ENCODE measurements around the gene TRIM59.

DNA sequence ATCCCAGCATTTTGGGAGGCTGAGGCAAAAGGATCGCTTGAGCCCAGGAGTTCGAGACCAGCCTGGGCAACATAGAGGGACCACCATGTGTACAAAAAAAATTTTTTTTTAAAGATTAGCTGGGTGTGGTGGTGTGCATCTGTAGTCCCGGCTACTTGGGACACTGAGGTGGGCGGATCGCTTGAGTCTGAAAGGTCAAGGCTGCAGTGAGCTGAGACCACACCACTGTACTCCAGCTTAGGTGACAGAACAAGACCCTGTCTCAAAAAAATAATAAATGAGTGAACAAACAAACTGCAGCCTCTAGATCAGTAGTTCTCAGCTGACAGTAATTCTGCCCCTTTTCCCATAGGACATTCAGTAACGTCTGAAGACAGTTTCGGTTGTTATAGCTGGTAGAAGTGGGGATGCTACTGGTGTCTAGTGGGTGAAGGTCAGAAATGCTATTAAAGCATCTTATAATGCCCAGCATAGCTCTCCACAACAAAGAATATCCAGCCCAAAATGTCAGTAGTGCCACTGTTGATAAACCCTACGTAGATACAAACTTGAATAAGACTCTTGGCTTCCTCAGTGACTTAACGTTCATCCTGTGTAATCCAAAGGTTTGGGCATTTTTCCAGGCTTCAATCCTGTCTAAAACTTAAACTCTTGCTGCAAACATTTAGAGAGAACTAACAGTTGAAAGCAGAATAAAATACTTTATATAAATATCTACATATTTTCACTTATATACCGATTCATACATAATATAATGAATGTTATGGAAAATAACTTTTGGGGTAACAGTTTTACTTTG lies 39.6 kb downstream of the TRIM59 start:
- TF ChIP-seq ZFX (CRISPR knock-in tag; IDR thresholded peaks at IDR 0.05), result no peak
- TF ChIP-seq, protein P1, sequence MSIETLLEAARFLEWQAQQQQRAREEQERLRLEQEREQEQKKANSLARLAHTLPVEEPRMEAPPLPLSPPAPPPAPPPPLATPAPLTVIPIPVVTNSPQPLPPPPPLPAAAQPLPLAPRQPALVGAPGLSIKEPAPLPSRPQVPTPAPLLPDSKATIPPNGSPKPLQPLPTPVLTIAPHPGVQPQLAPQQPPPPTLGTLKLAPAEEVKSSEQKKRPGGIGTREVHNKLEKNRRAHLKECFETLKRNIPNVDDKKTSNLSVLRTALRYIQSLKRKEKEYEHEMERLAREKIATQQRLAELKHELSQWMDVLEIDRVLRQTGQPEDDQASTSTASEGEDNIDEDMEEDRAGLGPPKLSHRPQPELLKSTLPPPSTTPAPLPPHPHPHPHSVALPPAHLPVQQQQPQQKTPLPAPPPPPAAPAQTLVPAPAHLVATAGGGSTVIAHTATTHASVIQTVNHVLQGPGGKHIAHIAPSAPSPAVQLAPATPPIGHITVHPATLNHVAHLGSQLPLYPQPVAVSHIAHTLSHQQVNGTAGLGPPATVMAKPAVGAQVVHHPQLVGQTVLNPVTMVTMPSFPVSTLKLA (conservative IDR thresholded peaks at IDR 0.05), result no peak
- no peak for TF ChIP-seq SREBF1 (IDR thresholded peaks at IDR 0.05; ENCODE audit: borderline replicate concordance, low read depth, low read length)
- TF ChIP-seq KDM5B (IDR thresholded peaks at IDR 0.05; ENCODE audit: insufficient replicate concordance, low read depth, low read length), result no peak
- TF ChIP-seq, protein P2, sequence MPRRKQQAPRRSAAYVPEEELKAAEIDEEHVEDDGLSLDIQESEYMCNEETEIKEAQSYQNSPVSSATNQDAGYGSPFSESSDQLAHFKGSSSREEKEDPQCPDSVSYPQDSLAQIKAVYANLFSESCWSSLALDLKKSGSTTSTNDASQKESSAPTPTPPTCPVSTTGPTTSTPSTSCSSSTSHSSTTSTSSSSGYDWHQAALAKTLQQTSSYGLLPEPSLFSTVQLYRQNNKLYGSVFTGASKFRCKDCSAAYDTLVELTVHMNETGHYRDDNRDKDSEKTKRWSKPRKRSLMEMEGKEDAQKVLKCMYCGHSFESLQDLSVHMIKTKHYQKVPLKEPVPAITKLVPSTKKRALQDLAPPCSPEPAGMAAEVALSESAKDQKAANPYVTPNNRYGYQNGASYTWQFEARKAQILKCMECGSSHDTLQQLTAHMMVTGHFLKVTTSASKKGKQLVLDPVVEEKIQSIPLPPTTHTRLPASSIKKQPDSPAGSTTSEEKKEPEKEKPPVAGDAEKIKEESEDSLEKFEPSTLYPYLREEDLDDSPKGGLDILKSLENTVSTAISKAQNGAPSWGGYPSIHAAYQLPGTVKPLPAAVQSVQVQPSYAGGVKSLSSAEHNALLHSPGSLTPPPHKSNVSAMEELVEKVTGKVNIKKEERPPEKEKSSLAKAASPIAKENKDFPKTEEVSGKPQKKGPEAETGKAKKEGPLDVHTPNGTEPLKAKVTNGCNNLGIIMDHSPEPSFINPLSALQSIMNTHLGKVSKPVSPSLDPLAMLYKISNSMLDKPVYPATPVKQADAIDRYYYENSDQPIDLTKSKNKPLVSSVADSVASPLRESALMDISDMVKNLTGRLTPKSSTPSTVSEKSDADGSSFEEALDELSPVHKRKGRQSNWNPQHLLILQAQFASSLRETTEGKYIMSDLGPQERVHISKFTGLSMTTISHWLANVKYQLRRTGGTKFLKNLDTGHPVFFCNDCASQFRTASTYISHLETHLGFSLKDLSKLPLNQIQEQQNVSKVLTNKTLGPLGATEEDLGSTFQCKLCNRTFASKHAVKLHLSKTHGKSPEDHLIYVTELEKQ (CRISPR knock-in tag; IDR thresholded peaks at IDR 0.05), result no peak
- TF ChIP-seq, protein P3, sequence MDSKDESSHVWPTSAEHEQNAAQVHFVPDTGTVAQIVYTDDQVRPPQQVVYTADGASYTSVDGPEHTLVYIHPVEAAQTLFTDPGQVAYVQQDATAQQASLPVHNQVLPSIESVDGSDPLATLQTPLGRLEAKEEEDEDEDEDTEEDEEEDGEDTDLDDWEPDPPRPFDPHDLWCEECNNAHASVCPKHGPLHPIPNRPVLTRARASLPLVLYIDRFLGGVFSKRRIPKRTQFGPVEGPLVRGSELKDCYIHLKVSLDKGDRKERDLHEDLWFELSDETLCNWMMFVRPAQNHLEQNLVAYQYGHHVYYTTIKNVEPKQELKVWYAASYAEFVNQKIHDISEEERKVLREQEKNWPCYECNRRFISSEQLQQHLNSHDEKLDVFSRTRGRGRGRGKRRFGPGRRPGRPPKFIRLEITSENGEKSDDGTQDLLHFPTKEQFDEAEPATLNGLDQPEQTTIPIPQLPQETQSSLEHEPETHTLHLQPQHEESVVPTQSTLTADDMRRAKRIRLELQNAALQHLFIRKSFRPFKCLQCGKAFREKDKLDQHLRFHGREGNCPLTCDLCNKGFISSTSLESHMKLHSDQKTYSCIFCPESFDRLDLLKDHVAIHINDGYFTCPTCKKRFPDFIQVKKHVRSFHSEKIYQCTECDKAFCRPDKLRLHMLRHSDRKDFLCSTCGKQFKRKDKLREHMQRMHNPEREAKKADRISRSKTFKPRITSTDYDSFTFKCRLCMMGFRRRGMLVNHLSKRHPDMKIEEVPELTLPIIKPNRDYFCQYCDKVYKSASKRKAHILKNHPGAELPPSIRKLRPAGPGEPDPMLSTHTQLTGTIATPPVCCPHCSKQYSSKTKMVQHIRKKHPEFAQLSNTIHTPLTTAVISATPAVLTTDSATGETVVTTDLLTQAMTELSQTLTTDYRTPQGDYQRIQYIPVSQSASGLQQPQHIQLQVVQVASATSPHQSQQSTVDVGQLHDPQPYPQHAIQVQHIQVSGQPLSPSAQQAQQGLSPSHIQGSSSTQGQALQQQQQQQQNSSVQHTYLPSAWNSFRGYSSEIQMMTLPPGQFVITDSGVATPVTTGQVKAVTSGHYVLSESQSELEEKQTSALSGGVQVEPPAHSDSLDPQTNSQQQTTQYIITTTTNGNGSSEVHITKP (IDR thresholded peaks at IDR 0.05; ENCODE audit: partially characterized antibody), result no peak
- TF ChIP-seq EZH2 (IDR thresholded peaks at IDR 0.05; ENCODE audit: borderline replicate concordance, low read depth, low read length), result no peak
- TF ChIP-seq, protein P4, sequence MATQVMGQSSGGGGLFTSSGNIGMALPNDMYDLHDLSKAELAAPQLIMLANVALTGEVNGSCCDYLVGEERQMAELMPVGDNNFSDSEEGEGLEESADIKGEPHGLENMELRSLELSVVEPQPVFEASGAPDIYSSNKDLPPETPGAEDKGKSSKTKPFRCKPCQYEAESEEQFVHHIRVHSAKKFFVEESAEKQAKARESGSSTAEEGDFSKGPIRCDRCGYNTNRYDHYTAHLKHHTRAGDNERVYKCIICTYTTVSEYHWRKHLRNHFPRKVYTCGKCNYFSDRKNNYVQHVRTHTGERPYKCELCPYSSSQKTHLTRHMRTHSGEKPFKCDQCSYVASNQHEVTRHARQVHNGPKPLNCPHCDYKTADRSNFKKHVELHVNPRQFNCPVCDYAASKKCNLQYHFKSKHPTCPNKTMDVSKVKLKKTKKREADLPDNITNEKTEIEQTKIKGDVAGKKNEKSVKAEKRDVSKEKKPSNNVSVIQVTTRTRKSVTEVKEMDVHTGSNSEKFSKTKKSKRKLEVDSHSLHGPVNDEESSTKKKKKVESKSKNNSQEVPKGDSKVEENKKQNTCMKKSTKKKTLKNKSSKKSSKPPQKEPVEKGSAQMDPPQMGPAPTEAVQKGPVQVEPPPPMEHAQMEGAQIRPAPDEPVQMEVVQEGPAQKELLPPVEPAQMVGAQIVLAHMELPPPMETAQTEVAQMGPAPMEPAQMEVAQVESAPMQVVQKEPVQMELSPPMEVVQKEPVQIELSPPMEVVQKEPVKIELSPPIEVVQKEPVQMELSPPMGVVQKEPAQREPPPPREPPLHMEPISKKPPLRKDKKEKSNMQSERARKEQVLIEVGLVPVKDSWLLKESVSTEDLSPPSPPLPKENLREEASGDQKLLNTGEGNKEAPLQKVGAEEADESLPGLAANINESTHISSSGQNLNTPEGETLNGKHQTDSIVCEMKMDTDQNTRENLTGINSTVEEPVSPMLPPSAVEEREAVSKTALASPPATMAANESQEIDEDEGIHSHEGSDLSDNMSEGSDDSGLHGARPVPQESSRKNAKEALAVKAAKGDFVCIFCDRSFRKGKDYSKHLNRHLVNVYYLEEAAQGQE (IDR thresholded peaks at IDR 0.05; ENCODE audit: borderline replicate concordance), result no peak
- TF ChIP-seq, protein P4 (CRISPR knock-in tag; IDR thresholded peaks at IDR 0.05; ENCODE audit: low read depth), result no peak
- no peak for TF ChIP-seq HNRNPH1 (optimal IDR thresholded peaks at IDR 0.05; ENCODE audit: low read depth, low read length)
- TF ChIP-seq FOS (IDR thresholded peaks at IDR 0.05; ENCODE audit: extremely low read depth, insufficient read length), result no peak
